Epithelial cell of proximal tubule (primary cell): ENCODE data around the gene ST14. TPM values are rescaled to one million over a fixed set of nuclear protein-coding genes. Genes with fewer than 3 reads are reported as not detected.

Experiments
- DNase-seq: peaks from one replicate; pipeline ENCODE4 v3.0.0-alpha.2; 2011; ENCODE audit warnings: low read depth
- H3K4me3 ChIP-seq: 2 replicates; pipeline ENCODE4 v1.5.1; 2011; ENCODE audit warnings: low read depth, mild to moderate bottlenecking, low read length
- CTCF ChIP-seq: conservative IDR thresholded peaks from 2 replicates; pipeline ENCODE4 v1.5.1; 2012; ENCODE audit warnings: low read depth, mild to moderate bottlenecking, low read length
- total RNA-seq: library from RNA; depleted of rRNA; stranded (reverse); fragments of >200 nt; gene quantifications from 2 replicates; pipeline ENCODE4 v1.2.3, GENCODE V29; 2015

Gene ST14
- total RNA-seq, 1 donor from 2014 or later, result 75.5 TPM

GRCh38 chr11:130156108-130157022 is 3.2 kb upstream of the ST14 start:
- no peak for DNase-seq
- no peak for TF ChIP-seq CTCF
- H3K4me3 ChIP-seq, result no peak overlapping the region

GRCh38 chr11:130157101-130157500 is 2.5 kb upstream of the ST14 start:
- TF ChIP-seq CTCF, result no peak
- no peak overlapping the region for H3K4me3 ChIP-seq
- DNase-seq, result no peak

- H3K4me3 ChIP-seq, result no peak overlapping the region
- no peak for DNase-seq
- no peak for TF ChIP-seq CTCF
These were observed 1.7 kb upstream of the ST14 start for GRCh38 chr11:130157840-130158239.

- peak overlapping the region; percentile 53 for H3K4me3 ChIP-seq
- DNase-seq, result no peak
- no peak for TF ChIP-seq CTCF
These were observed 443 bp upstream of the ST14 start for GRCh38 chr11:130159139-130159538.

GRCh38 chr11:130160498-130161155 is 1.0 kb downstream of the ST14 start:
- no peak for TF ChIP-seq CTCF
- peak overlapping the region; percentile 53 for H3K4me3 ChIP-seq
- no peak for DNase-seq

GRCh38 chr11:130161441-130162145 is 2.0 kb downstream of the ST14 start:
- TF ChIP-seq CTCF, result no peak
- no peak for DNase-seq
- H3K4me3 ChIP-seq, result no peak overlapping the region
